Left lung (tissue), 10 donors: Measurements from ENCODE around the gene COX17. TPM values are rescaled to one million over a fixed set of nuclear protein-coding genes. Genes with fewer than 3 reads are reported as not detected.

Experiments
- ATAC-seq: fragments of 200-7000 bp; cut with Tn5 transposase; one replicate; pipeline ENCODE4 v1.9.1; 2020; ENCODE audit warnings: moderate library complexity
- DNase-seq, 4 donors: peaks; one replicate each; pipeline ENCODE4 v3.0.0-alpha.2; 2013 to 2020
- H3K27ac ChIP-seq, 2 donors: fragments of 200-600 bp; sonication (generic) in 1 of 2; one replicate each; pipeline versions ENCODE4 v1.5.0 to v1.8.0; 2020 to 2021
- H3K27me3 ChIP-seq, 2 donors: fragments of 200-600 bp; sonication (generic) in 1 of 2; one replicate each; pipeline versions ENCODE4 v1.5.0 to v1.8.0; 2020 to 2021
- H3K36me3 ChIP-seq, 2 donors: fragments of 200-600 bp; sonication (generic) in 1 of 2; one replicate each; pipeline versions ENCODE4 v1.5.0 to v1.8.0; 2020 to 2021
- H3K4me1 ChIP-seq, 2 donors: fragments of 200-600 bp; one replicate each; pipeline ENCODE4 v1.8.0; 2021
- H3K4me3 ChIP-seq, 2 donors: fragments of 200-600 bp; sonication (generic) in 1 of 2; one replicate each; pipeline versions ENCODE4 v1.5.0 to v1.8.0; 2020 to 2021; ENCODE audit warnings: mild to moderate bottlenecking in 1 of 2
- H3K9me3 ChIP-seq, 2 donors: fragments of 200-600 bp; sonication (generic) in 1 of 2; one replicate each; pipeline versions ENCODE4 v1.5.0 to v1.8.0; 2020 to 2021
- intact Hi-C, 2 donors: fragments of 100-400 bp; cut with DNase I; formaldehyde crosslinking; loops; one replicate each; pipeline versions ENCODE4 v1.11.2 to v1.14.2; 2022
- polyA plus RNA-seq, 6 donors: library from polyadenylated mRNA; unstranded; fragments of 120-200 nt; gene quantifications; one replicate each; pipeline ENCODE4 v1.2.1, GENCODE V29; 2013; ENCODE audit not compliant: insufficient read length in 6 of 6
- total RNA-seq, 2 donors: library from RNA; stranded (reverse); fragmentation: NEBNext Ultra II Directional; extraction: Animal tissue kit (Norgen Biotek cat#: 25700); gene quantifications; one replicate each; pipeline ENCODE4 v1.2.1, GENCODE V29; 2021
- TF ChIP-seq, protein P1 (sequence below), 2 donors: fragments of 200-600 bp; sonication (generic) in 1 of 2; IDR thresholded peaks; one replicate each; pipeline versions ENCODE4 v1.5.0 to v1.8.0; 2021; ENCODE audit warnings: antibody characterized with exemption in 2 of 2
- donor health status: DM: no; HTN: yes; CAD: no.
- donor health status: DM: no; HTN: no; CAD: no.

The COX17 gene
- total and polyA plus RNA-seq, 8 donors = 23.6 to 49.6 (median 29.6) TPM

DNA sequence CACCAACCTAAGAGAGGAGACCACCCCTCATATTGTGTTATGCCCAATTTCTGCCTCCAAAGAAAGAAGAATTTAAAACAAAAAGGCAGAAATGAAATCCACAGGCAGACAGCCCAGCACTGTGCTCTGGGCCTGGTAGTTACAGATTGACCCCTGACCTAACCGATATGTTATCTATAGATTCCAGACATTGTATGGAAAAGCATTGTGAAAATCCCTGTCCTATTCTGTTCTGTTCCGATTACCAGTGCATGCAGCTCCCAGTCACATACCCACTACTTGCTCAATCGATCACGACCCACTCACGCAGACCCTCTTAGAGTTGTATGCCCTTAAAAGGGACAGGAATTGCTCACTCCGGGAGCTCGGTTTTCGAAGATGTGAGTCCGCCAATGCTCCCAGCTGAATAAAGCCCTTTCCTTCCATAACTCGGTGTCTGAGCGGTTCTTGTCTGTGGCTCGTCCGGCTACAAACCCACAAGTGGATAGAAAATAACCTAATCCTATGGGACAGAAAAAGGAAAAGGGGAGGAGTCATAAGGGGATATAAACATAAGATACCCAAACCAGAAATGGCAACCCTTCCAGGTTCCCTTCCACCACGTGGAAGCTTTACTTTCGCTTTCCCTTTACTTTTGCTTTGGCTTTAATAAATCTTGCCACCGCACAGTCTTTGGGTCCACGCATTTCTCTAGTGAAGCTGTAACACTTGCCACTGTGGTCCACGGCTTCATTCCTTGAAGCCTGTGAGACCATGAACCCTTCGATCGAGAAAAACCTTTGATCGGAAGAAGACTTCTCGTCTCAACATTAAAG lies 23.9 kb upstream of the COX17 start:
- DNase-seq (no peak), ATAC-seq (no peak)
- Histone ChIP-seq H3K4me3 (no peak overlapping the region), H3K4me1 (peaks cover 5 to 34% of the 10 kb centered on the region in 2 donors), H3K9me3 (peaks cover 0 to 7% of the 10 kb centered on the region in 2 donors), H3K36me3 (no peaks in the 10 kb centered on the region), H3K27me3 (no peaks in the 10 kb centered on the region), H3K27ac (peak overlapping the region in 1 of 2 donors; percentile 74)
- intact Hi-C loops = no loop called here
- TF ChIP-seq, protein P1, sequence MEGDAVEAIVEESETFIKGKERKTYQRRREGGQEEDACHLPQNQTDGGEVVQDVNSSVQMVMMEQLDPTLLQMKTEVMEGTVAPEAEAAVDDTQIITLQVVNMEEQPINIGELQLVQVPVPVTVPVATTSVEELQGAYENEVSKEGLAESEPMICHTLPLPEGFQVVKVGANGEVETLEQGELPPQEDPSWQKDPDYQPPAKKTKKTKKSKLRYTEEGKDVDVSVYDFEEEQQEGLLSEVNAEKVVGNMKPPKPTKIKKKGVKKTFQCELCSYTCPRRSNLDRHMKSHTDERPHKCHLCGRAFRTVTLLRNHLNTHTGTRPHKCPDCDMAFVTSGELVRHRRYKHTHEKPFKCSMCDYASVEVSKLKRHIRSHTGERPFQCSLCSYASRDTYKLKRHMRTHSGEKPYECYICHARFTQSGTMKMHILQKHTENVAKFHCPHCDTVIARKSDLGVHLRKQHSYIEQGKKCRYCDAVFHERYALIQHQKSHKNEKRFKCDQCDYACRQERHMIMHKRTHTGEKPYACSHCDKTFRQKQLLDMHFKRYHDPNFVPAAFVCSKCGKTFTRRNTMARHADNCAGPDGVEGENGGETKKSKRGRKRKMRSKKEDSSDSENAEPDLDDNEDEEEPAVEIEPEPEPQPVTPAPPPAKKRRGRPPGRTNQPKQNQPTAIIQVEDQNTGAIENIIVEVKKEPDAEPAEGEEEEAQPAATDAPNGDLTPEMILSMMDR (IDR thresholded peaks at IDR 0.05) = no peak

DNA sequence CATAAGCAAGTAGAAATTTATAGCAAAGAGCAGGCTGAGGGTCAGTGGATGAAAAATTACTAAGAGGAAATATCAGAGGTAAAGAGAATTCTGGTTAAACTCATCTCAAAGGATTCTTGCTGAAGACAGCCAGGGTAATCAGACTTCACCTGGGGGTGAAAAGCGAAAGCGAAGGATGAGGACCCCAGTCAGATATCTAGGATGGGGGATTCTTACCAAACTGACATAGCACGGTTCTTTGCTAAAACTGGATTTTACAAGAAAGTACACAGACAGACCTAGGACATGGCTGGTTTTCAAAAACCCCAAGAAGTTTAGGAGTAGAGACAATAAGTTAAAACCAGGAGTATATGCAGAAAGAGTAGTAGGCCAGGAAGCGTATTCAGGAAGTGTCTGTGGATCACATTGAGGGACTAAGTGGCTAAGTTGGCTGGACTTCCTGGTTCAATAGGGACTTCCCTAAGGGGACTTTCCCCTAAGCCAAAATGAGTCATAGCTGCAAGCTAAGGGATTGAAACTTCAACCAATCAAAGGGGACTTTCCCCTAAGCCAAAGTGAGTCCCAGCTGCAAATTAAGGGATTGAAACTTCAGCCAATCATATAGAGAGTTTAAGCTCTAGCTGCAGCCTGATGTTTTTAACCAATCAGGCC lies 23.2 kb upstream of the COX17 start:
- no peaks in the 10 kb centered on the region for H3K36me3 ChIP-seq
- intact Hi-C loops = no loop called here
- ATAC-seq (no peak), DNase-seq (peak in 1 of 4 donors; percentile 1)
- peak overlapping the region in 1 of 2 donors; percentile 74 for H3K27ac ChIP-seq
- no peaks in the 10 kb centered on the region for H3K27me3 ChIP-seq
- peaks cover 5 to 34% of the 10 kb centered on the region in 2 donors for H3K4me1 ChIP-seq
- H3K4me3 ChIP-seq = no peak overlapping the region
- TF ChIP-seq, protein P1 (IDR thresholded peaks at IDR 0.05) = no peak
- peaks cover 0 to 7% of the 10 kb centered on the region in 2 donors for H3K9me3 ChIP-seq

DNA sequence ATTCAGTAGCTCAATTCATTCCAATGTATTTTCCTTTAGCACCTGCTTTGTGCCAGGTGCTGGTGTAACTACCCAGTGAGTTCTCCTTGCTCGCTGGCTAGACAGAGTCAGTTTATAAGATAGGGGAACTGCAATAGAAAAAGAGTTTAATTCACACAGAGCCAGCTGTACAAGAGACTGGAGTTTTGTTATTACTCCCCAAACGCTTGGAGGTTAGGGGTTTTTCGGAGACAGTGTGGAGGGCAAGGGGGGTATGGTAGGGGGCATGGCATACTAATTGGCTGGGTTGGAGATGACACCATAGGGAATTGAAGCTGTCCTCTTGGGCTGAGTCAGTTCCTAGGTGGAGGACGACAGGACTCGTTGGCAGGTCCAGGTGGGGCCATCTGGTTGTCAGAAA lies 20.2 kb upstream of the COX17 start:
- ATAC-seq = no peak
- H3K36me3 ChIP-seq = no peaks in the 10 kb centered on the region

DNA sequence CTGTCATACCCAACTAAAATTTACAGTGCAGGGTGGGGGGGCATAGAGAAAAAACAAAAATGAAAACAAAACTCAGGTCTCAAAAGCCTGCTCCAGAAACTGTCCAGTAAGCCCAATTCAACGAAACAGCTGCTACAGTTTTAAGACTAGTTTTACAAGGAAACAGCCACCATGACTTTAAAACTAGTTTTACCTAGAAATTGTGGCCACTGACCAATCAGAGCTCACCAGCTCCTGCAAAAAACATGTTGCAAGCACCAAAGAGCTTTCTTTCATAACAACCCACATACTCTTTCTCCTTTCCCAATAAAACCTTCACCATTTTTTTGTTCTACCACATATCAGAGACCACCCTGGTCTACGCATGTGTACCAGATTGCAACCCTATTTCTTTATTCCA lies 18.3 kb upstream of the COX17 start:
- H3K4me1 ChIP-seq = peaks cover 0 to 5% of the 10 kb centered on the region in 2 donors
- TF ChIP-seq, protein P1 (IDR thresholded peaks at IDR 0.05) = no peak
- ATAC-seq (no peak), DNase-seq (no peak)
- H3K9me3 ChIP-seq = no peaks in the 10 kb centered on the region
- H3K27ac ChIP-seq = no peak overlapping the region
- no peaks in the 10 kb centered on the region for H3K27me3 ChIP-seq
- H3K4me3 ChIP-seq = no peak overlapping the region
- intact Hi-C loops = loop anchor here in 1 of 2 donors (10.0 kb wide), 1 partner anchor 811 kb away; no protein-coding TSS in a partner anchor
- no peaks in the 10 kb centered on the region for H3K36me3 ChIP-seq

More for the DNA sequence above, 20.2 kb upstream of the COX17 start:
- Histone ChIP-seq H3K27ac (no peak overlapping the region), H3K4me3 (no peak overlapping the region), H3K9me3 (peaks cover 0 to 7% of the 10 kb centered on the region in 2 donors), H3K27me3 (no peaks in the 10 kb centered on the region), H3K4me1 (peaks cover 5 to 24% of the 10 kb centered on the region in 2 donors)
- intact Hi-C loops = loop anchor here in 1 of 2 donors (10.0 kb wide), 1 partner anchor 813 kb away; no protein-coding TSS in a partner anchor
- TF ChIP-seq, protein P1 (IDR thresholded peaks at IDR 0.05) = no peak
- no peak for DNase-seq
